Fibroblast of lung (primary cell): ENCODE results near the gene TNS2. TPM values are rescaled to one million over a fixed set of nuclear protein-coding genes. Genes with fewer than 3 reads are reported as not detected.
"Not testable (repeated sequence)": the region's sequence is repeated elsewhere in the genome, so short reads cannot be mapped to it uniquely, and the experiment has no call there.

Experiments
- DNase-seq, 2 donors: peaks; one replicate each; pipeline versions ENCODE4 v3.0.0 to v3.0.0-alpha.2; 2010; ENCODE audit warnings: low read depth in 2 of 2
- H2AFZ ChIP-seq: 2 replicates; pipeline ENCODE4 v1.5.1; 2012; ENCODE audit warnings: low read length, control low read depth, inconsistent platforms
- H3K27ac ChIP-seq: 2 replicates; pipeline ENCODE4 v1.5.1; 2011; ENCODE audit warnings: low read length, control low read depth; ENCODE audit not compliant: insufficient read depth
- H3K27me3 ChIP-seq: 2 replicates; pipeline ENCODE4 v1.5.1; 2011; ENCODE audit warnings: mild to moderate bottlenecking, low read length; ENCODE audit not compliant: control insufficient read depth, insufficient read depth
- H3K36me3 ChIP-seq: 2 replicates; pipeline ENCODE4 v1.5.1; 2011; ENCODE audit warnings: low read length; ENCODE audit not compliant: control insufficient read depth, insufficient read depth
- H3K4me1 ChIP-seq: 2 replicates; pipeline ENCODE4 v1.5.1; 2011; ENCODE audit warnings: low read length; ENCODE audit not compliant: control insufficient read depth, insufficient read depth; ENCODE audit errors: extremely low read depth
- H3K4me2 ChIP-seq: 2 replicates; pipeline ENCODE4 v1.5.1; 2011; ENCODE audit warnings: low read length, control low read depth; ENCODE audit not compliant: insufficient read depth; ENCODE audit errors: extremely low read depth
- H3K4me3 ChIP-seq, 4 experiments: fragments of 200-600 bp in 1 of 4; sonication (generic) in 1 of 4; replicated peaks in 1 of 4; 2 replicates each; pipeline ENCODE4 v1.5.1; 2011 to 2016; ENCODE audit warnings: low read length in 4 of 4, low read depth in 3 of 4, mild to moderate bottlenecking in 3 of 4, control low read depth in 2 of 4, inconsistent platforms in 1 of 4, mixed read lengths in 1 of 4; ENCODE audit not compliant: insufficient read depth in 1 of 4; ENCODE audit errors: control extremely low read depth in 1 of 4
- H3K79me2 ChIP-seq: 2 replicates; pipeline ENCODE4 v1.5.1; 2012; ENCODE audit warnings: mild to moderate bottlenecking, low read length, inconsistent platforms; ENCODE audit not compliant: control insufficient read depth, insufficient read depth
- H3K9ac ChIP-seq: 2 replicates; pipeline ENCODE4 v1.5.1; 2011; ENCODE audit warnings: mild to moderate bottlenecking, low read length, control low read depth; ENCODE audit not compliant: insufficient read depth
- H3K9me3 ChIP-seq: 2 replicates; pipeline ENCODE4 v1.5.1; 2012; ENCODE audit warnings: low read depth, low read length; ENCODE audit not compliant: control insufficient read depth, insufficient read depth
- H4K20me1 ChIP-seq: 2 replicates; pipeline ENCODE4 v1.5.1; 2011; ENCODE audit warnings: low read length; ENCODE audit not compliant: control insufficient read depth, insufficient read depth; ENCODE audit errors: extremely low read depth
- CTCF ChIP-seq, 2 donors: IDR thresholded peaks in 1 of 2; conservative IDR thresholded peaks in 1 of 2; 1 replicate in 1 of 2; 2 replicates in 1 of 2; pipeline ENCODE4 v1.5.1; 2011 to 2012; ENCODE audit warnings: low read length in 2 of 2, control low read depth in 1 of 2, inconsistent platforms in 1 of 2, low read depth in 1 of 2, mild to moderate bottlenecking in 1 of 2
- EZH2 ChIP-seq: IDR thresholded peaks from 2 replicates; pipeline ENCODE4 v1.5.1; 2012; ENCODE audit warnings: low read length, control low read depth, mild to moderate bottlenecking; ENCODE audit errors: missing control alignments
- polyA plus RNA-seq, 2 donors: library from polyadenylated mRNA; depleted of rRNA in 1 of 2; stranded (reverse) in 1 of 2; unstranded in 1 of 2; fragments of >200 nt; gene quantifications; 2 replicates each; pipeline ENCODE4 v1.2.1, GENCODE V29; 2011 to 2012; ENCODE audit warnings: missing spikeins in 1 of 2
- total RNA-seq: library from RNA; depleted of rRNA; stranded (reverse); fragments of >200 nt; gene quantifications from 2 replicates; pipeline ENCODE4 v1.2.1, GENCODE V29; 2014

Gene TNS2
- total and polyA plus RNA-seq, 2 donors (not counting 1 experiment from before 2014, with no cell fraction given): 35.3 to 60.6 TPM

DNA sequence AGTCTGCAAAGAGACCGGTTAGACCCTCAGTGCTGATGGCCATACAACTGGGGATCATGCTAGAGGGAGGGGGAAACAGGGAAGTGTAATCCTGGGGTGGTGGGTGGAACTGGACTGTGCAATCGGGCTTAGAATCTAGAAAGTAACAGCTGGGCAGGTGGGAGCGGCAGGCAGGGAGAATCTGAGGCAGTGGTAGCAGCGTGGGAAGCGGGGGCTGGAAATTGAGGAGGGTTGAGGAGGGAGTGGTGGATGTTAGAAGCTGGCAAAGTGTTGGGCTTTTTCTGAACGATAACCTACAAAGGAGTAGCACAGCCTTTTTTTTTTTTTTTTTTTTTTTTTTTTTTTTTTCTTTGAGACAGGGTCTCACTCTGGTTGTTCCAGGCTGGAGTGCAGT lies 44.5 kb downstream of the TNS2 start:
- Histone ChIP-seq H3K27me3 (no peaks in the 10 kb centered on the region), H3K36me3 (no peaks in the 10 kb centered on the region), H3K4me2 (no peak overlapping the region), H2AFZ (peak overlapping the region; percentile 53), H3K9ac (no peak overlapping the region), H3K9me3 (no peaks in the 10 kb centered on the region), H3K79me2 (peaks cover 2% of the 10 kb centered on the region), H4K20me1 (no peaks in the 10 kb centered on the region), H3K4me1 (peaks cover 11% of the 10 kb centered on the region), H3K4me3 (no peak overlapping the region), H3K27ac (peak overlapping the region; percentile 23)
- TF ChIP-seq CTCF (conservative IDR thresholded peaks at IDR 0.05 in 1 of 2, IDR thresholded peaks at IDR 0.05 in 1 of 2; ENCODE audit: low read depth in 1 of 2, low read length in 2 of 2) (no peak), EZH2 (no peak)
- DNase-seq: no peak

DNA sequence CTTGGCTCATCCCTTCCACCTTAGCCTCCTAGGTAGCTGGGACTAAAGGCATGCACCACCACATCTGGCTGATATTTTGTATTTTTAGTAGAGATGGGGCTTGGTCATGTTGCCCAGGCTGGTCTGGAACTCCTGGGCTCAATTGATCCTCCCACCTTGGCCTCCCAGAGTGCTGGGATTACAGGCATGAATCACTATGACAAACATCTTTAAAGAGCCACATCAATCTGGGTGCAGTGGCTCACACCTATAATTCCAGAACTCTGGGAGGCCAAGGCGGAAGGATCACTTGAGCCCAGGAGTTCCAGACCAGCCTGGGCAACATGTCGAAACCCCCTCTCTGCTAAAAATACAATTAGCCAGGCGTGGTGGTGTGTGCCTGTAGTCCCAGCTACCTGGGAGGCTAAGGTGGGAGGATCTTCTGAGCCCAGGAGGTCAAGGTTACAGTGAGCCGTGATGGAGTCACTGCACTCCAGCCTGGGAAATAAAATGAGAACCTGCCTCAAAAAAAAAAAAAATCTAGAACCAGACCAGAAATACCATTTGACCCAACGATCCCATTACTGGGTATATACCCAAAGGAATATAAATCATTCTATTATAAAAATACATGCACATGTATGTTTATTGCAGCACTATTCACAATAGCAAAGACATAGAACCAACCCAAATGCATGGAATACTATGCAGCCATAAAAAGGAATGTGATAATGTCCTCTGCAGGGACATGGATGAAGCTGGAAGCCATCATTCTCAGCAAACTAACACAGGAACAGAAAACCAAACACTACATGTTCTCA lies 45.1 kb downstream of the TNS2 start:
- H3K4me1 ChIP-seq: peaks cover 11% of the 10 kb centered on the region
- H3K36me3 ChIP-seq, H2AFZ ChIP-seq, H3K79me2 ChIP-seq, H3K27ac ChIP-seq, H3K4me2 ChIP-seq, H3K27me3 ChIP-seq, H3K4me3 ChIP-seq, H3K9me3 ChIP-seq, H3K9ac ChIP-seq, H4K20me1 ChIP-seq, DNase-seq: not testable (repeated sequence)

- peak overlapping the region in 1 of 4 experiments; percentile 77 for H3K4me3 ChIP-seq
- not testable (repeated sequence) for H3K79me2 ChIP-seq, H4K20me1 ChIP-seq, H3K27me3 ChIP-seq, H3K36me3 ChIP-seq, H3K4me2 ChIP-seq, H3K9me3 ChIP-seq, DNase-seq, H3K27ac ChIP-seq, H2AFZ ChIP-seq, H3K9ac ChIP-seq
- H3K4me1 ChIP-seq: peaks cover 11% of the 10 kb centered on the region
Measured at GRCh38 chr12:53095596-53095895, 45.7 kb downstream of the TNS2 start.

DNA sequence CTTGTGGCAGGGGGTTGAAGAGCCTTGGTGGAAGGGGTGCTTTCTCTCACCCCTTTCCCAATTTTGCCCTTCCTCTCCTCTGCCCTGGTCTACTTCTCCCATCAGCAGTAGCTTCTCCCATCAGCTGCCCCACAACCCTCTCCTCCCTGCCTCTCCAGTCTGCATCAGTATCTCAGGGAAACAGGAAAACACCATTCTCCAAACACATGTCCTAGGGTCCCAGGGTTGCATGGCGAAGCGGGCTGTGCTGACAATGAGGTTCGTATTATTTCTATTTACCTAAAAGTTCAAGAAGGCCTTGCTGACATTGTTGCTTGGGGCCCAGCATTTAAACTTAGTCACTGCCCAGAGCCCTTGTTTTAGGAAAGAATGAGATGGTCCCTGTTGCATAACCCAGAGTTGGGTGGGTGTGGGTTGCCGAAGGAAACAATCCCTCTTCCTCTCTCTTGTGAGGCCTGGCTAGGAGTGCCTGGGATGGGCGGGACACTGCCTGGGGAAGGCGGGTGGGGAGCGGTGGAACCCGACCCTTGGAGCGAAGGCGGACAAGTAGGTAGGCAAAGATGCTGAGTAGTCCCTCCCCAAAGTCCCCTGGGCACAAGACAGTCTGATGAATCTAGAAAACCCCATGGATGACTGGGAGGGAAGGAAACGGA lies 46.4 kb downstream of the TNS2 start:
- Histone ChIP-seq H4K20me1 (no peaks in the 10 kb centered on the region), H3K4me1 (peaks cover 11% of the 10 kb centered on the region), H3K27me3 (no peaks in the 10 kb centered on the region), H3K79me2 (peaks cover 3% of the 10 kb centered on the region), H3K4me2 (peak overlapping the region; percentile 95), H3K9ac (no peak overlapping the region), H3K36me3 (peaks cover 6% of the 10 kb centered on the region), H2AFZ (no peak overlapping the region), H3K27ac (peak overlapping the region; percentile 96), H3K9me3 (no peaks in the 10 kb centered on the region), H3K4me3 (peak overlapping the region; percentile 72 to 84 (median 77))
- TF ChIP-seq EZH2 (no peak), CTCF (conservative IDR thresholded peaks at IDR 0.05 in 1 of 2, IDR thresholded peaks at IDR 0.05 in 1 of 2; ENCODE audit: low read depth in 1 of 2, low read length in 2 of 2) (no peak)
- DNase-seq: peak; percentile 79 to 83
